Measurements from ENCODE around the gene FPGT.
"Not testable (repeated sequence)": the region's sequence is repeated elsewhere in the genome, so short reads cannot be mapped to it uniquely, and the experiment has no call there.

FPGT gene

DNA sequence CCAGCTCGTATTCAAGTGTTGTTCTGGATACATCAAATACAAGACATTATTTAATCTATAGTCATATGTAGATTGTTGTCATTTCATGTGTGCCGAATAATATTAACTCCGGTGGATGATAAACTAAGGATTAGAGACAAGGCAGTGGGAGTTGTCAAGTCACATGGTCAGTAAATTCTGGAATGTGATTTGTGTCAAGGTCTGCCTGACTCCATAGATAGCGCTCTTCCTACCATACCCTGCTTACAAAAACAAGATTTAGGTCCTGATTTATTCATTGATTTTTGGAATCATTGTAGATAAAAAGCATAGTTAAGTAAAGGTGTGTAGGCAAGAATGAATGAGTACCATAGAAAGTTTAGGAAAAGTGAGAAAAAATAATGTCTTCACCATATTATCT is 39.7 kb downstream of the FPGT start (continued):
- TF ChIP-seq, protein P1, sequence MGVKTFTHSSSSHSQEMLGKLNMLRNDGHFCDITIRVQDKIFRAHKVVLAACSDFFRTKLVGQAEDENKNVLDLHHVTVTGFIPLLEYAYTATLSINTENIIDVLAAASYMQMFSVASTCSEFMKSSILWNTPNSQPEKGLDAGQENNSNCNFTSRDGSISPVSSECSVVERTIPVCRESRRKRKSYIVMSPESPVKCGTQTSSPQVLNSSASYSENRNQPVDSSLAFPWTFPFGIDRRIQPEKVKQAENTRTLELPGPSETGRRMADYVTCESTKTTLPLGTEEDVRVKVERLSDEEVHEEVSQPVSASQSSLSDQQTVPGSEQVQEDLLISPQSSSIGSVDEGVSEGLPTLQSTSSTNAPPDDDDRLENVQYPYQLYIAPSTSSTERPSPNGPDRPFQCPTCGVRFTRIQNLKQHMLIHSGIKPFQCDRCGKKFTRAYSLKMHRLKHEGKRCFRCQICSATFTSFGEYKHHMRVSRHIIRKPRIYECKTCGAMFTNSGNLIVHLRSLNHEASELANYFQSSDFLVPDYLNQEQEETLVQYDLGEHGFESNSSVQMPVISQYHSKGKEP (tag by site-specific recombination; IDR thresholded peaks at IDR 0.05), result no peak
- TF ChIP-seq ZNF302 (tag by site-specific recombination; IDR thresholded peaks at IDR 0.05; ENCODE audit: low read depth) (no peak), ZNF558 (tag by site-specific recombination; IDR thresholded peaks at IDR 0.05) (no peak)

DNA sequence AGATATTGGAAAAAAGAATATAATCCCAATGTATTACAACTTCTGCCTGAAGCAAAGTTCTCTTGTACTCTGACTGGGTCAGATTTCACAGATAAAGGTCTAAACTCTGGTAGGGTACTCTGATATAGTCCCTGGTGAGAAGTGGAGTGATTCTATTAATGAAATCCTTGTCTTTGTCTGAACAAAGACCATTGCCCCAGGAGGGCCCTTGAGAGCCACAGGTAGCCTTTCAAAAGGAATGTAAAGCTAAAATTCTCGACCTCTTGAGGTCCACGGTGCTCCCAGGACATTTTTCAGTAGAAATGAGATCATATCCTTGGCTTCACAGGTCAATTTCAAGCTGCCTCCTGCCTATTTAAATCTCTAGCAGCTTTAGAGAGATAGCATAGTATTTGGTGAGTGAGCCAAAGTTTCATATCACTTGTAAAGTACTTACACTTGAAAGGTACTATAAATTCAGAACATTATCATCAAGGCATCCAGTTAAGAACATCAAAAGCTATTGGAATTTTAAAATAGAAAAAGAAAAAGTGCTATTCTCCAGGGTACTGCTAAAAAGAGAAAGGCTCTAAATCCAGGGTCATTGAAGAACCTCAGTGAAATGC is 47.2 kb downstream of the FPGT start:
- no peaks in the 10 kb centered on the region for H3K4me1 ChIP-seq (ENCODE audit: control insufficient read depth, insufficient read depth, low read length)
- POLR2A ChIA-PET, result no interaction called here
- H3K27ac ChIP-seq (ENCODE audit: extremely low read depth, low read depth, low read length), result no peak overlapping the region
- H3K4me3 ChIP-seq (ENCODE audit: low read depth, low read length), result no peak overlapping the region
- TF ChIP-seq GLIS1 (tag by site-specific recombination; IDR thresholded peaks at IDR 0.05) (no peak), ZBTB1 (tag by site-specific recombination; IDR thresholded peaks at IDR 0.05) (no peak), TCF7L2 (IDR thresholded peaks at IDR 0.05; ENCODE audit: borderline replicate concordance, low read depth, low read length) (peak; percentile 86; the same call in 1 of the 2 replicates), SP7 (tag by site-specific recombination; IDR thresholded peaks at IDR 0.05) (no peak), ZNF600 (tag by site-specific recombination; IDR thresholded peaks at IDR 0.05) (no peak), ZSCAN16 (tag by site-specific recombination; IDR thresholded peaks at IDR 0.05) (no peak)
- TF ChIP-seq, protein P2, sequence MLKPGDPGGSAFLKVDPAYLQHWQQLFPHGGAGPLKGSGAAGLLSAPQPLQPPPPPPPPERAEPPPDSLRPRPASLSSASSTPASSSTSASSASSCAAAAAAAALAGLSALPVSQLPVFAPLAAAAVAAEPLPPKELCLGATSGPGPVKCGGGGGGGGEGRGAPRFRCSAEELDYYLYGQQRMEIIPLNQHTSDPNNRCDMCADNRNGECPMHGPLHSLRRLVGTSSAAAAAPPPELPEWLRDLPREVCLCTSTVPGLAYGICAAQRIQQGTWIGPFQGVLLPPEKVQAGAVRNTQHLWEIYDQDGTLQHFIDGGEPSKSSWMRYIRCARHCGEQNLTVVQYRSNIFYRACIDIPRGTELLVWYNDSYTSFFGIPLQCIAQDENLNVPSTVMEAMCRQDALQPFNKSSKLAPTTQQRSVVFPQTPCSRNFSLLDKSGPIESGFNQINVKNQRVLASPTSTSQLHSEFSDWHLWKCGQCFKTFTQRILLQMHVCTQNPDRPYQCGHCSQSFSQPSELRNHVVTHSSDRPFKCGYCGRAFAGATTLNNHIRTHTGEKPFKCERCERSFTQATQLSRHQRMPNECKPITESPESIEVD (tag by site-specific recombination; IDR thresholded peaks at IDR 0.05), result peak; percentile 39; the same call in 1 of the 2 replicates
- H3K9me3 ChIP-seq (ENCODE audit: control insufficient read depth, insufficient read depth, low read depth, low read length), result no peaks in the 10 kb centered on the region
- CTCF ChIA-PET, result no interaction called here
- no peaks in the 10 kb centered on the region for H3K36me3 ChIP-seq (ENCODE audit: control insufficient read depth in 2 of 2, insufficient read depth in 1 of 2, low read length in 2 of 2)

DNA sequence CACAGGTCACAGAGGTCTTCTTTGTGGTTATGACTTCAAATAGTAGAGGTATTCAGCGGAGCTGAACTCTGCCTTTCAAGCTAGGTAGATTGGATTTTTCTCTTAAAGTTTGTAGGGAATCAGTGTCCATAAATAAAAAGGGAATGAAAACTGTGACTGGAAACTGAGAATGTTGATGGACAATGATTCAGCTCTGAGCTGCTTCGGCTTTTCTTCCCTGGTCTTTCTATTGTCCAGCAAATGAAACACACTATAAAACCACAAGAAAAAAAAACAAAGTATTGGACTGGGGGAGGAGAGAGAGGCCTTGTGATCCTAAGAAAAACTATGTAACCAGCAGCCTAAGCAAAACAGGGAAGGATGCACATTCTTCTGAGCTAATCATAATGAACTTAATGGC is 48.3 kb downstream of the FPGT start:
- H3K9me3 ChIP-seq (ENCODE audit: control insufficient read depth, insufficient read depth, low read depth, low read length), result no peaks in the 10 kb centered on the region
- no peak overlapping the region for H3K27ac ChIP-seq (ENCODE audit: extremely low read depth, low read depth, low read length)
- H3K4me1 ChIP-seq (ENCODE audit: control insufficient read depth, insufficient read depth, low read length), result no peaks in the 10 kb centered on the region
- TF ChIP-seq TCF7L2 (IDR thresholded peaks at IDR 0.05; ENCODE audit: borderline replicate concordance, low read depth, low read length), result 0 out of 2 replicates have a peak, but pooled peaks have one; percentile 16
- TF ChIP-seq ZNF19 (tag by site-specific recombination; IDR thresholded peaks at IDR 0.05; ENCODE audit: low read depth), result no peak
- POLR2A ChIA-PET, result no interaction called here
- CTCF ChIA-PET, result no interaction called here
- H3K4me3 ChIP-seq (ENCODE audit: low read depth, low read length), result no peak overlapping the region
- H3K36me3 ChIP-seq (ENCODE audit: control insufficient read depth in 2 of 2, insufficient read depth in 1 of 2, low read length in 2 of 2), result no peaks in the 10 kb centered on the region

DNA sequence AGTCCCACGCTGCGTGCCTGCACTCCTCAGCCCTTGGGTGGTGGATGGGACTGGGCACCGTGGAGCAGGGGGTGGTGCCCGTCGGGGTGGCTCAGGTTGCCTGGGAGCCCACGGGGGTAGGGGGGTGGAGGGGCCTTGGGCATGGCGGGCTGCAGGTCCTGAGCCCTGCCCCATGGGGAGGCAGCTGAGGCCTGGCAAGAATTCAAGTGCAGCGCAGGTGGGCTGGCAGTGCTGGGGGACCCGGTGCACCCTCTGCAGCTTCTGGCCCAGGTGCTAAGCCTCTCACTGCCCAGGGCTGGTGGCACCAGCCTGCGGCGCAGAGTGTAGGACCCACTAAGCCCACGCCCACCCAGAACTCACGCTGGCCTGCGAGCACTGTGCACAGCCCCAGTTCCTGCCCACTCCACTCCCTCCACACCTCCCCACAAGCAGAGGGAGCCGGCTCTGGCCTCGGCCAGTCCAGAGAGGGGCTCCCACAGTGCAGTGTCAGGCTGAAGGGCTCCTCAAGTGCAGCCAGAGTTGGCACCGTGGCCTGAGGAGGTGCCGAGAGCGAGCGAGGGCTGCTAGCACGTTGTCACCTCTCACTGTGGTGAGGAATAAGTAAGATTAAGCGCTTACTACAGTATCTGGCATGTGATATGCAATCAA is 50.0 kb downstream of the FPGT start:
- TF ChIP-seq ZNF776 (tag by site-specific recombination; IDR thresholded peaks at IDR 0.05; ENCODE audit: borderline replicate concordance) (no peak), ZNF248 (tag by site-specific recombination; IDR thresholded peaks at IDR 0.05) (no peak)
- TF ChIP-seq, protein P3, sequence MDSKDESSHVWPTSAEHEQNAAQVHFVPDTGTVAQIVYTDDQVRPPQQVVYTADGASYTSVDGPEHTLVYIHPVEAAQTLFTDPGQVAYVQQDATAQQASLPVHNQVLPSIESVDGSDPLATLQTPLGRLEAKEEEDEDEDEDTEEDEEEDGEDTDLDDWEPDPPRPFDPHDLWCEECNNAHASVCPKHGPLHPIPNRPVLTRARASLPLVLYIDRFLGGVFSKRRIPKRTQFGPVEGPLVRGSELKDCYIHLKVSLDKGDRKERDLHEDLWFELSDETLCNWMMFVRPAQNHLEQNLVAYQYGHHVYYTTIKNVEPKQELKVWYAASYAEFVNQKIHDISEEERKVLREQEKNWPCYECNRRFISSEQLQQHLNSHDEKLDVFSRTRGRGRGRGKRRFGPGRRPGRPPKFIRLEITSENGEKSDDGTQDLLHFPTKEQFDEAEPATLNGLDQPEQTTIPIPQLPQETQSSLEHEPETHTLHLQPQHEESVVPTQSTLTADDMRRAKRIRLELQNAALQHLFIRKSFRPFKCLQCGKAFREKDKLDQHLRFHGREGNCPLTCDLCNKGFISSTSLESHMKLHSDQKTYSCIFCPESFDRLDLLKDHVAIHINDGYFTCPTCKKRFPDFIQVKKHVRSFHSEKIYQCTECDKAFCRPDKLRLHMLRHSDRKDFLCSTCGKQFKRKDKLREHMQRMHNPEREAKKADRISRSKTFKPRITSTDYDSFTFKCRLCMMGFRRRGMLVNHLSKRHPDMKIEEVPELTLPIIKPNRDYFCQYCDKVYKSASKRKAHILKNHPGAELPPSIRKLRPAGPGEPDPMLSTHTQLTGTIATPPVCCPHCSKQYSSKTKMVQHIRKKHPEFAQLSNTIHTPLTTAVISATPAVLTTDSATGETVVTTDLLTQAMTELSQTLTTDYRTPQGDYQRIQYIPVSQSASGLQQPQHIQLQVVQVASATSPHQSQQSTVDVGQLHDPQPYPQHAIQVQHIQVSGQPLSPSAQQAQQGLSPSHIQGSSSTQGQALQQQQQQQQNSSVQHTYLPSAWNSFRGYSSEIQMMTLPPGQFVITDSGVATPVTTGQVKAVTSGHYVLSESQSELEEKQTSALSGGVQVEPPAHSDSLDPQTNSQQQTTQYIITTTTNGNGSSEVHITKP (tag by site-specific recombination; IDR thresholded peaks at IDR 0.05), result no peak
- Histone ChIP-seq H3K4me3 (ENCODE audit: low read depth, low read length) (no peak overlapping the region), H3K9me3 (ENCODE audit: control insufficient read depth, insufficient read depth, low read depth, low read length) (no peaks in the 10 kb centered on the region), H3K4me1 (ENCODE audit: control insufficient read depth, insufficient read depth, low read length) (no peaks in the 10 kb centered on the region), H3K27ac (ENCODE audit: extremely low read depth, low read depth, low read length) (no peak overlapping the region), H3K36me3 (ENCODE audit: control insufficient read depth in 2 of 2, insufficient read depth in 1 of 2, low read length in 2 of 2) (no peaks in the 10 kb centered on the region)
- POLR2A ChIA-PET, result no interaction called here
- CTCF ChIA-PET, result no interaction called here

DNA sequence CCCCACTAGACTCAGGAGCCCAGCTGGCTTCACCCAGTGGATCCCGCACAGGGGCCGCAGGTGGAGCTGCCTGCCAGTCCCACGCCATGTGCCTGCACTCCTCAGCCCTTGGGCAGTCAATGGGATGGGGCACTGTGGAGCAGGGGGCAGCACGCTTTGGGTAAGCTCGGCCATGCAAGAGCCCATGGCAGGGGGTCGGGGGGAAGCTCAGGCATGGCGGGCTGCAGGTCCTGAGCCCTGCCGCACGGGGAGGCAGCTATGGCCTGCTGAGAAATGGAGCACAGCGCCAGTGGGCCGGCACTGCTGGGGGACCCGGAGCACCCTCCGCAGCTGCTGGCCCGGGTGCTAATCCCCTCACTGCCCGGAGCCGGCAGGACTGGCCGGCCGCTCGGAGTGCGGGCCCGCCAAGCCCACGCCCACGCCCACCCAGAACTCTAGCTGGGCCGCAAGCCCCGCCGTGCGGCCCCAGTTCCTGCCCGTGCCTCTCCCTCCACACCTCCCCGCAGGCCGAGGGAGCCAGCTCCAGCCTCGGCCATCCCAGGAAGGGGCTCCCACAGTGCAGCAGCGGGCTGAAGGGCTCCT is 55.3 kb downstream of the FPGT start:
- CTCF ChIA-PET; H3K27ac ChIP-seq (ENCODE audit: extremely low read depth, low read depth, low read length); H3K4me1 ChIP-seq (ENCODE audit: control insufficient read depth, insufficient read depth, low read length); H3K9me3 ChIP-seq (ENCODE audit: control insufficient read depth, insufficient read depth, low read depth, low read length); H3K36me3 ChIP-seq (ENCODE audit: control insufficient read depth in 2 of 2, insufficient read depth in 1 of 2, low read length in 2 of 2); H3K4me3 ChIP-seq (ENCODE audit: low read depth, low read length); POLR2A ChIA-PET: not testable (repeated sequence)
